H1 (cell line): ENCODE data around the gene PAK5. TPM values are rescaled to one million over a fixed set of nuclear protein-coding genes. Genes with fewer than 3 reads are reported as not detected.

Experiments used
- CBX8 ChIP-seq: fragments of 300-800, 300-1000 bp; sonication (generic); IDR thresholded peaks from 2 replicates; pipeline ENCODE4 v1.7.1; 2016; ENCODE audit warnings: low read depth, low read length, borderline replicate concordance
- CHD1 ChIP-seq: IDR thresholded peaks from 2 replicates; pipeline ENCODE4 v1.6.1; 2012; ENCODE audit warnings: low read depth, low read length, improper control_type of control experiment
- CTCF ChIP-seq, 3 experiments: IDR thresholded peaks; 1 replicate in 2 of 3; 2 replicates in 1 of 3; pipeline versions ENCODE4 v1.5.1 to v1.6.1; 2011; ENCODE audit warnings: low read length in 3 of 3, mild to moderate bottlenecking in 3 of 3, inconsistent platforms in 2 of 3, low read depth in 1 of 3, moderate library complexity in 1 of 3; ENCODE audit not compliant: insufficient read depth in 1 of 3; ENCODE audit errors: control extremely low read depth in 1 of 3
- polyA plus RNA-seq, 7 experiments: library from polyadenylated mRNA; depleted of rRNA in 3 of 7; stranded (reverse) in 5 of 7; unstranded in 2 of 7; fragments of >200 nt in 5 of 7; fragments of 200-250 nt in 2 of 7; gene quantifications; 1 replicate in 5 of 7; 2 replicates in 1 of 7; 4 replicates in 1 of 7; pipeline versions ENCODE4 v1.2.1 to v1.2.3, GENCODE V29; 2011 to 2013; ENCODE audit warnings: missing spikeins in 2 of 7, mixed read lengths in 2 of 7
- total RNA-seq: library from RNA; stranded (reverse); fragmentation: NEBNext Ultra II Directional; extraction: Animal tissue kit (Norgen Biotek cat#: 25700); gene quantifications from 2 replicates; pipeline ENCODE4 v1.2.1, GENCODE V29; 2021

Gene PAK5
- total and polyA plus RNA-seq, 2 of the 8 experiments (the other 6 are each of a cell fraction or from before 2014, with no cell fraction given), result 0.54 to 0.80 TPM

GRCh38 chr20:9686455-9686854, 152.4 kb downstream of the PAK5 start (continued):
- TF ChIP-seq CBX8 (no peak), CTCF (IDR thresholded peaks at IDR 0.05; ENCODE audit: control extremely low read depth in 1 of 3, insufficient read depth in 1 of 3, low read depth in 1 of 3, low read length in 3 of 3) (no peak), CHD1 (no peak)
